ENCODE measurements around the gene CDK6.
"Not testable (repeated sequence)": the region's sequence is repeated elsewhere in the genome, so short reads cannot be mapped to it uniquely, and the experiment has no call there.

Gene CDK6

DNA sequence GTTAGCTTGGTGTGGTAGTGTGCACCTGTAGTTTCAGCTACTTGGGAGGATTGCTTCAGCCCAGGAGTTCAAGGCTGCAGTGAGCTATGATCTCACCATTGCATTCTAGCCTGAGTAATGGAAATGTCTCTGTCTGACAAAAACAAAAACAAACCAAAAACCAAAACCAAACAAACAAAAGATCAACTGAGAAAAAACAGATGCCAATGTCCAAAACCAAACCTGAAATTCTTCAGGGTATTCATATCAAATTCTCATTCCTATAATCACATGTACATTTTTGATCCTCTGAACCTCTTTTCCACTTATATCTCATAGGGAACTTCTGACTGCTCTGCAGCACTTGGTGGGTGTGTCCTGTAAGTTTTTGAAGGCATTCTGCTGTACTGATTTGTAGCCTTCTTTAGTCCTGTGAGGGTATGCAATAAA, 87.0 kb downstream of the CDK6 start:
- DNase-seq (ENCODE audit: low read depth): peak; percentile 41
- H3K4me3 ChIP-seq (ENCODE audit: low read length): no peak overlapping the region
- TF ChIP-seq, protein P1, sequence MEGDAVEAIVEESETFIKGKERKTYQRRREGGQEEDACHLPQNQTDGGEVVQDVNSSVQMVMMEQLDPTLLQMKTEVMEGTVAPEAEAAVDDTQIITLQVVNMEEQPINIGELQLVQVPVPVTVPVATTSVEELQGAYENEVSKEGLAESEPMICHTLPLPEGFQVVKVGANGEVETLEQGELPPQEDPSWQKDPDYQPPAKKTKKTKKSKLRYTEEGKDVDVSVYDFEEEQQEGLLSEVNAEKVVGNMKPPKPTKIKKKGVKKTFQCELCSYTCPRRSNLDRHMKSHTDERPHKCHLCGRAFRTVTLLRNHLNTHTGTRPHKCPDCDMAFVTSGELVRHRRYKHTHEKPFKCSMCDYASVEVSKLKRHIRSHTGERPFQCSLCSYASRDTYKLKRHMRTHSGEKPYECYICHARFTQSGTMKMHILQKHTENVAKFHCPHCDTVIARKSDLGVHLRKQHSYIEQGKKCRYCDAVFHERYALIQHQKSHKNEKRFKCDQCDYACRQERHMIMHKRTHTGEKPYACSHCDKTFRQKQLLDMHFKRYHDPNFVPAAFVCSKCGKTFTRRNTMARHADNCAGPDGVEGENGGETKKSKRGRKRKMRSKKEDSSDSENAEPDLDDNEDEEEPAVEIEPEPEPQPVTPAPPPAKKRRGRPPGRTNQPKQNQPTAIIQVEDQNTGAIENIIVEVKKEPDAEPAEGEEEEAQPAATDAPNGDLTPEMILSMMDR (IDR thresholded peaks at IDR 0.05; ENCODE audit: insufficient read depth, low read depth, low read length, missing control alignments): no peak

DNA sequence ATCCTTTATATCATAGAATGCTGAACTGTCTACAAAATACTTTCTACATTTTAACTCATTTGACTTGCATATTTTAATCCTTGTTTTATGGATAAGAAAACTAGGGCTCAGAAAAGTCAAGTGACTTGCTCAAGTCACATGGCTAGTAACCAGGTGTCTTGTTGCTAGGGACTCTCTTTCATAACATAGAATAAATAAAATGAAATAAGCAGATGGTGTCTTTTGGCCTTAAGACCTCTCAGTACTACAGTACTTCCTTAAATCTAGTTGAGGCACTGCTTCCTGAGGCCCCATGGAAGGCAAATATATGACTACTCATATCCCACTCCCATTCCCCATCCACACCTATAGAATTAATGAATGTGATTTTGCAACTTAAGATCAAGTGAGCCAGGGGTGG, 87.9 kb downstream of the CDK6 start:
- TF ChIP-seq, protein P1 (IDR thresholded peaks at IDR 0.05; ENCODE audit: insufficient read depth, low read depth, low read length, missing control alignments): no peak
- H3K4me3 ChIP-seq (ENCODE audit: low read length): no peak overlapping the region
- no peak for DNase-seq (ENCODE audit: low read depth)

DNA sequence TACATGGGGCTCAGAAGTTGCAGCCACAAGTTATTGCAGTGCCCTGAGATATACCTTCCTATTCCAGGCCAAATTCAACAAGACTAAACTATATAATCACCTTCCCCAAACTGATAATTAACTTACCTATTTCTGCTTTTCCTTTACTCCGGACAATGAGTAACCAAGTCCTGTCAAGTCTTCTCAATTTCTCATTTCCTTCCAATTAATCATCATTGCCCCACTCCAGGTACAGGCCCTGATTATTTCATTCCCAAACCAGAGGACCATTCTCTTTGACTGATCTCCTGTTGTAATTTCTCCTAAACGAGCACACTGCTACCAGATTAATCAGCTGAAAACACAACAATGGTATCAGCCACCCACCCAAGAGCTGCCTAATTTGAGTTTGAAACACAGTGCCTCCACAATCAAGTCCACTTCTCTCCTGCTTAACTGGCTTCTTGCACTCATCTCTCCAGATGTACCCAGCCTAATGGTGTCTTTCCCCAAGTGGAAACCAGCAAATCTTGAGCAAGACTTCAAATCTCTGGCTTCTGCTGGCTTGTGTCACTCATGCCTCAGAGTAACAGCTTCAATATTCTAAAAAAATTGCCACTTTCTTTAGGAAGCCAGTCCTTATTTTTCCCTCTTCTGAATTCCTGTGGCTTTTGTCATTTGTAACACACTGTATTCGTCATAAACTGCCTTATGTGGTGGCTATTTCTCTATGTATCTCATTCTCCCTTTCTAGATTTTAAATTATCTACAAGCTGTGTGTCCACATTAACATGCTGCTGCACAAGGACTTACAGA, 89.1 kb downstream of the CDK6 start:
- no peak overlapping the region for H3K4me3 ChIP-seq (ENCODE audit: low read length)
- peak; percentile 86 for DNase-seq (ENCODE audit: low read depth)
- TF ChIP-seq, protein P1 (IDR thresholded peaks at IDR 0.05; ENCODE audit: insufficient read depth, low read depth, low read length, missing control alignments): no peak

GRCh38 chr7:92745241-92745640, 91.1 kb downstream of the CDK6 start:
- H3K4me3 ChIP-seq (ENCODE audit: low read length): no peak overlapping the region
- TF ChIP-seq, protein P1 (IDR thresholded peaks at IDR 0.05; ENCODE audit: insufficient read depth, low read depth, low read length, missing control alignments): no peak
- no peak for DNase-seq (ENCODE audit: low read depth)

GRCh38 chr7:92744180-92744579, 92.2 kb downstream of the CDK6 start:
- H3K4me3 ChIP-seq (ENCODE audit: low read length); DNase-seq (ENCODE audit: low read depth): not testable (repeated sequence)

DNA sequence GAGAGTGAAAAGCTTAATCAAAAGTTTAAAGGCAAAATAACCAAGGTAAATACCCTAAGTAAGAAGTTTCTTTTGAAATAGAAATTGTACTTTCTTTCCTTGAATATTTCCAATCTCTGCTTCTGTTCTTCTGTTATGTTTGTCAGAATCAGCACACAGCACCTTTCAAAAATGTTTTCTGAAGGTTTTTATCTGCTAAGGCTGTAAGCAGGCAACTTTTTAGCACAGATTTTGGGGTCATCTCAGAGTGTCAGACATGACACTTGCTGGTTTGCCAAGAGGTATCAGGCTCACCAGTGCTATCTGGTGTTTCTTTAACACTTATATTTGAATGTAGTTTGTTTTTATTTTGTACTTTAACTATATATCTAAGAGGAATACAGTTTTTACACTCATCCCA, 94.2 kb downstream of the CDK6 start:
- H3K4me3 ChIP-seq (ENCODE audit: low read length): no peak overlapping the region
- TF ChIP-seq, protein P1 (IDR thresholded peaks at IDR 0.05; ENCODE audit: insufficient read depth, low read depth, low read length, missing control alignments): no peak
- no peak for DNase-seq (ENCODE audit: low read depth)

DNA sequence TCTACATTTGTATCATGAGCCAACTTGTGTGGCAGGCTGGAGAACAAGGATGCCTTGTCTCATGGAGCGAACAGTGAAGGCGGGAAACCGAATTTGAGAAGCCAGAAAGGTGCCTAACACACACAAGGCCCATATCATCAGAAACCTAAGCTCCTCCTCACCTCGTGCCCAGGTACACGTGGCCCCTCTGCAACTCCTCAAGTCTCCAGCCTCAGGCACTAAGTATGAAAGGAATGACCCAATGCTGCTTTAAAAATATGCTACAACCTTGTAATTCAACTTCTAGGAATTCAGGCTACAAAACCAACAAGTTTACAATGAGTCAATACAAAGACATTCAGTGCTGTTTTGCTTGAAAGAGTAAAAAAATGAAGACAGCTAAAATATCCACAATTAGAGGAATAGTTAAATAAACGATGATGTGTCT, 95.7 kb downstream of the CDK6 start:
- H3K4me3 ChIP-seq (ENCODE audit: low read length): no peak overlapping the region
- TF ChIP-seq, protein P1 (IDR thresholded peaks at IDR 0.05; ENCODE audit: insufficient read depth, low read depth, low read length, missing control alignments): no peak
- peak; percentile 88 for DNase-seq (ENCODE audit: low read depth)

Measured in epithelial cell of esophagus (primary cell).